ENCODE measurements around the gene ZNF814. TPM values are rescaled to one million over a fixed set of nuclear protein-coding genes. Genes with fewer than 3 reads are reported as not detected.
"Not testable (repeated sequence)": the region's sequence is repeated elsewhere in the genome, so short reads cannot be mapped to it uniquely, and the experiment has no call there.

The ZNF814 gene
- total and polyA plus RNA-seq, 5 experiments from 2014 or later, result 13.2 to 85.1 (median 32.2) TPM

DNA sequence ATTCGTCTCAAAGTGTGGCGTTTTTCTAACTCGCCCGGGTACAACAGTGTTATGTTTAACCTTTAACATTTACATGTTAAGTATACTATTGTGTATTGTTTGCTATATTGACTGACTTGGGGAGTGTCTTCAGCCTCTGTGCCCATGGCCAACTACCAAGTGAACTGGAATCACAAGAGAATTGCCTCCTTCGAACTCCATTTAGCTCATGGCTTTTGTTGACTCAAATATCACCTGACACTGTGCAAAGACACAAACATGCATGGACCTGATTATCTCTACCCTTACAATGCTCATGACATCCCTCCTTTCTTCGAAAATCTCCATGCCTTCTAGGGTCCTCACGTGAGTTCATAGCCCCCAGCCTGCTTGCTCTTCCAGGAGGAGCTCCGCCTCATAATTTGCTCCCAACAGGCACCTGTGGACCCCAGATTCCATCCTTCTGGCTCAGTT lies 704 bp downstream of the ZNF814 start:
- Mint-ChIP-seq H3K27ac (peak overlapping the region; percentile 74 to 97 (median 92)), H3K36me3 (peaks cover 43 to 72% (median 49%) of the 10 kb centered on the region in 3 donors), H3K4me3 (peak overlapping the region; percentile 85 to 96 (median 92)), H3K27me3 (no peaks in the 10 kb centered on the region), H3K9me3 (peaks cover 0 to 87% (median 36%) of the 10 kb centered on the region in 9 donors), H3K4me1 (peaks cover 17 to 38% (median 27%) of the 10 kb centered on the region in 4 donors)
- peak in 1 of 2 donors; percentile 1 for ATAC-seq
- DNase-seq, result no peak
- POLR2A ChIA-PET, result interaction anchor here (0.6 to 1.9 kb wide), 8 partner anchors 29 to 479 kb away, joined by 3 to 7 read pairs (median 4); partner anchors contain the start of genes ZNF417, ZNF586, ZNF587 and ZNF606

GRCh38 chr19:57887195-57887941 lies 1.5 kb downstream of the ZNF814 start:
- no peaks in the 10 kb centered on the region for H3K27me3 Mint-ChIP-seq
- DNase-seq (no peak), ATAC-seq (no peak)
- peak overlapping the region in 7 of 10 donors; percentile 17 to 93 (median 84) for H3K27ac Mint-ChIP-seq
- peaks cover 0 to 88% (median 36%) of the 10 kb centered on the region in 9 donors for H3K9me3 Mint-ChIP-seq
- POLR2A ChIA-PET, result interaction anchor here (1.3 to 1.9 kb wide), 5 partner anchors 19 to 116 kb away, joined by 4 to 7 read pairs (median 5); partner anchors contain the start of genes ZNF417, ZNF587 and ZNF606
- H3K4me1 Mint-ChIP-seq, result peaks cover 17 to 41% (median 27%) of the 10 kb centered on the region in 4 donors
- peak overlapping the region; percentile 85 to 96 (median 92) for H3K4me3 Mint-ChIP-seq
- H3K36me3 Mint-ChIP-seq, result peaks cover 47 to 78% (median 55%) of the 10 kb centered on the region in 3 donors

GRCh38 chr19:57886046-57886445 lies 2.8 kb downstream of the ZNF814 start:
- DNase-seq, result no peak
- Mint-ChIP-seq H3K36me3 (peaks cover 47 to 72% (median 55%) of the 10 kb centered on the region in 3 donors), H3K4me1 (peaks cover 17 to 41% (median 27%) of the 10 kb centered on the region in 4 donors), H3K4me3 (peak overlapping the region in 6 of 10 donors; percentile 10 to 48 (median 38)), H3K27ac (no peak overlapping the region), H3K27me3 (no peaks in the 10 kb centered on the region), H3K9me3 (peaks cover 0 to 82% (median 36%) of the 10 kb centered on the region in 9 donors)
- no peak for ATAC-seq
- POLR2A ChIA-PET, result interaction anchor here (1.7 kb wide), 1 partner anchor 18 kb away, joined by 5 read pairs; no protein-coding TSS in a partner anchor

- not testable (repeated sequence) for H3K4me1 Mint-ChIP-seq, DNase-seq, ATAC-seq, H3K27me3 Mint-ChIP-seq, H3K4me3 Mint-ChIP-seq
- H3K36me3 Mint-ChIP-seq, result peaks cover 39 to 85% (median 56%) of the 10 kb centered on the region in 3 donors
- POLR2A ChIA-PET, result interaction anchor here (0.6 to 0.9 kb wide), 2 partner anchors 128 to 179 kb away, joined by 3 read pairs; no protein-coding TSS in a partner anchor
- peak overlapping the region in 1 of 10 donors; percentile 15 for H3K27ac Mint-ChIP-seq
- H3K9me3 Mint-ChIP-seq, result peaks cover 0 to 93% (median 36%) of the 10 kb centered on the region in 9 donors
Observed at GRCh38 chr19:57873883-57874799, 14.7 kb downstream of the ZNF814 start.

DNA sequence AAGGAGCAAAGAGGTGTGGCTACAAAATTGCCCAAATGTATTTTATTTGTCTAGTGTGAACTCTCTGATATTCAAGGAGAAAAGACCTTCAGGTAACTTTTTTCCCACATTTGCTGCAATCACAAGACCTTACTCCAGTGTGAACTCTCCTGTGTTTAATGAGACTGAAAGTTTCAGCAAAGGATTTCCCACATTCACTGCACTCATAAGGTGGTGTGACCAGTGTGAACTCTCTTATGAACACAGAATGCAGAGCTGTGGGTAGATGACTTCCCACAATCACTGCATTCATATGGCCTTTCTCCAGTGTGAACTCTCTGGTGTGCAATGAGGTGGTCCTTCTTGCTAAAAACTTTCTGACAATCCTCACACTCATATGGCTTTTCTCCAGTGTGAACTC lies 16.4 kb downstream of the ZNF814 start:
- no peak overlapping the region for H3K27ac Mint-ChIP-seq
- no peaks in the 10 kb centered on the region for H3K27me3 Mint-ChIP-seq
- peaks cover 0 to 94% (median 36%) of the 10 kb centered on the region in 9 donors for H3K9me3 Mint-ChIP-seq
- H3K4me3 Mint-ChIP-seq, result no peak overlapping the region
- ATAC-seq, result no peak
- peaks cover 0 to 3% (median 2%) of the 10 kb centered on the region in 4 donors for H3K4me1 Mint-ChIP-seq
- no peak for DNase-seq
- POLR2A ChIA-PET, result no interaction called here
- H3K36me3 Mint-ChIP-seq, result peaks cover 39 to 80% (median 53%) of the 10 kb centered on the region in 3 donors

GRCh38 chr19:57870225-57870624 lies 18.6 kb downstream of the ZNF814 start:
- peaks cover 0 to 94% (median 29%) of the 10 kb centered on the region in 9 donors for H3K9me3 Mint-ChIP-seq

GRCh38 chr19:57869655-57870054 lies 19.2 kb downstream of the ZNF814 start:
- not testable (repeated sequence) for H3K27me3 Mint-ChIP-seq, H3K4me1 Mint-ChIP-seq, DNase-seq, H3K4me3 Mint-ChIP-seq, ATAC-seq
- peak overlapping the region in 1 of 10 donors; percentile 9 for H3K27ac Mint-ChIP-seq
- POLR2A ChIA-PET, result interaction anchor here (0.5 to 1.9 kb wide), 4 partner anchors 8 to 505 kb away, joined by 3 to 8 read pairs (median 3); no protein-coding TSS in a partner anchor
- H3K9me3 Mint-ChIP-seq, result peaks cover 0 to 96% (median 34%) of the 10 kb centered on the region in 9 donors
- peaks cover 40 to 80% (median 50%) of the 10 kb centered on the region in 3 donors for H3K36me3 Mint-ChIP-seq

More at GRCh38 chr19:57870225-57870624, 18.6 kb downstream of the ZNF814 start:
- Mint-ChIP-seq H3K4me3 (no peak overlapping the region), H3K4me1 (peaks cover 0 to 2% (median 0%) of the 10 kb centered on the region in 4 donors), H3K27ac (no peak overlapping the region), H3K27me3 (no peaks in the 10 kb centered on the region), H3K36me3 (peaks cover 35 to 78% (median 50%) of the 10 kb centered on the region in 3 donors)
- no peak for ATAC-seq
- POLR2A ChIA-PET, result interaction anchor here (0.7 kb wide), 1 partner anchor 15 kb away, joined by 3 read pairs; no protein-coding TSS in a partner anchor
- DNase-seq, result no peak

DNA sequence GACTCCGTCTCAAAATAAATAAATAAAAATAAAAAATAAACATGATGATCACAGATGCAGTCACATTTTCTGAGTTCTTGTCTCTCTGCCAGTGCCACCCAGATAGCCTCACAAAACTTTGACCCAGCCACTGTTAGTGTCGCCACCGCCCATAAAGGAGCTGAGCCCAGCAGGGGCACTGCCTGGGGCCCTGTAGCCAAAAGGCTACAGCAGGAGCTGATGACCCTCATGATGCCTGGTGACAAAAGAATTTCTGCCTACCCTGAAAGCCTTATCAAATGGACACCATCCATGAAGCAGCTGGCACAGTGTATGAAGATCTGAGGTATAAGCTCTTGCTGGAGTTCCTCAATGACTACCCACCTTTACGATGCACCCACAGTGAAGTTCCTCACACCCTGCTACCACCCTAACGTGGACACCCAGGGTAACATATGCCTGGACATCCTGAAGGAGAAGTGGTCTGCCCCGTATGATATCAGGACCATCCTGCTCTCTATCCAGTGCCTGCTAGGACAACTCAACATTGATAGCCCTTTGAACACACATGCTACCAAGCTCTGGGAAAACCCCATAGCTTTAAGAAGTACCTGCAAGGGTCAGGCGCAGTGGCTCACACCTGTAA lies 20.9 kb downstream of the ZNF814 start:
- peaks cover 0 to 96% (median 25%) of the 10 kb centered on the region in 9 donors for H3K9me3 Mint-ChIP-seq
- peak in 1 of 2 donors; percentile 19 for ATAC-seq
- peaks cover 36 to 81% (median 50%) of the 10 kb centered on the region in 3 donors for H3K36me3 Mint-ChIP-seq
- peaks cover 0 to 2% (median 0%) of the 10 kb centered on the region in 4 donors for H3K4me1 Mint-ChIP-seq
- no peak for DNase-seq
- peak overlapping the region in 1 of 10 donors; percentile 24 for H3K27ac Mint-ChIP-seq
- H3K4me3 Mint-ChIP-seq, result no peak overlapping the region
- H3K27me3 Mint-ChIP-seq, result no peaks in the 10 kb centered on the region
- POLR2A ChIA-PET, result interaction anchor here (0.6 to 2.1 kb wide), 4 partner anchors 10 to 69 kb away, joined by 4 to 8 read pairs (median 4); no protein-coding TSS in a partner anchor

DNA sequence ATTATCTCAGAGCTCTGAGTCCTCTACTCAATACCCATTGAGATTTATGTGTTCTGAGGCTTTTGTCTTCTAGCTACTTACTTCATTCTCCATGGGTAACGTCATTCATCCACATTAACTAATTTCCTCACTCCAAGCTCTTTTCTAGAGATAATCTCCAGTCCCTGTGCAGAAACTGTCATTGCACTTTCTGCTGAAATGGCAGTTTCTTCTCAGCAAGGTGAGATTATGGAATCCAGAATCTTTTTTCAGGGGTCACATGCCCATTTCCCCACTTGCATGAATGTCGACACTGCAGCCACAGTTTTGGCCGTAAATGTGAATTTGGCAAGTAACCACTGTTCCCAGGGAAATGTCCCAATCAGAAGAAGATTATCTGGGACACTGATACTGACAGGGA lies 26.5 kb downstream of the ZNF814 start:
- not testable (repeated sequence) for H3K4me3 Mint-ChIP-seq, H3K27ac Mint-ChIP-seq, ATAC-seq, H3K4me1 Mint-ChIP-seq, H3K27me3 Mint-ChIP-seq, DNase-seq
- POLR2A ChIA-PET, result interaction anchor here (1.2 kb wide), 1 partner anchor 10 kb away, joined by 5 read pairs; no protein-coding TSS in a partner anchor
- Mint-ChIP-seq H3K9me3 (peaks cover 0 to 92% (median 27%) of the 10 kb centered on the region in 9 donors), H3K36me3 (peaks cover 46 to 87% (median 85%) of the 10 kb centered on the region in 3 donors)

DNA sequence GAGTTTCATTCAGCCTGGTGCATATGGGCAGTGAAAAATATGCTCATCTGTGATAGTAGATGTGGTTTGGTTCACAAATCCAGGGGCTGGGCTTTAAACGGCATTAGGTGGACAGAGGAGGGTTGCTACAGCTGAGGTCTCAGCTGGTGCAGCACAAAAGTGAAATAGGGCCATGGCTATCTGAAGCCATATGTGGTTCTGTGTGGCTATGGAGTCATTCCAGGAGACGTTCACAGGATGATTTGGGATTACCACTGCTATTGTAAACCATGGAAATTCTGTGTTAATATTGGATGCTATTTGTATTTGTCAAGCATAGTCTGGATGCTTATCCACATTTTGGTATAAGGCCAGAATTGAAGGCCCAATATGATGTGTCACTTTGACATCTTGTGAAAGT lies 34.7 kb downstream of the ZNF814 start:
- POLR2A ChIA-PET, result interaction anchor here (0.7 kb wide), 1 partner anchor 9 kb away, joined by 5 read pairs; no protein-coding TSS in a partner anchor
- H3K36me3 Mint-ChIP-seq, result peaks cover 30 to 60% (median 60%) of the 10 kb centered on the region in 3 donors
- H3K4me3 Mint-ChIP-seq, result peak overlapping the region in 1 of 10 donors; percentile 6
- not testable (repeated sequence) for ATAC-seq, H3K27me3 Mint-ChIP-seq, DNase-seq
- H3K27ac Mint-ChIP-seq, result peak overlapping the region in 1 of 10 donors; percentile 73
- H3K9me3 Mint-ChIP-seq, result peaks cover 0 to 61% (median 23%) of the 10 kb centered on the region in 9 donors
- H3K4me1 Mint-ChIP-seq, result peaks cover 17 to 35% (median 26%) of the 10 kb centered on the region in 4 donors

Measured in naive thymus-derived CD8-positive, alpha-beta T cell (primary cell).